Kidney (tissue), 14 donors: ENCODE measurements around the gene CETP. TPM values are rescaled to one million over a fixed set of nuclear protein-coding genes. Genes with fewer than 3 reads are reported as not detected.

Source experiments
- DNase-seq, 5 donors: peaks; one replicate each; pipeline ENCODE4 v3.0.0-alpha.2; 2013 to 2020
- FAIRE-seq: peaks from 2 replicates; lab custom pipeline; 2012; peaks lifted over from hg19 to GRCh38; lab: Jason Lieb, UNC
- H3K27ac ChIP-seq, 2 donors: one replicate each; pipeline ENCODE4 v1.7.0; 2013; ENCODE audit warnings: low read depth in 2 of 2, low read length in 2 of 2, inconsistent platforms in 1 of 2
- H3K27me3 ChIP-seq: one replicate; pipeline ENCODE4 v1.7.1; 2013; ENCODE audit warnings: low read length, inconsistent platforms; ENCODE audit not compliant: control insufficient read depth, insufficient read depth
- H3K36me3 ChIP-seq, 3 donors: one replicate each; pipeline versions ENCODE4 v1.7.0 to v1.7.1; 2013; ENCODE audit warnings: low read length in 3 of 3, control low read depth in 1 of 3, inconsistent platforms in 1 of 3; ENCODE audit not compliant: insufficient read depth in 3 of 3, control insufficient read depth in 2 of 3
- H3K4me1 ChIP-seq, 3 donors: one replicate each; pipeline versions ENCODE4 v1.7.0 to v1.7.1; 2013; ENCODE audit warnings: low read length in 3 of 3, inconsistent platforms in 1 of 3, low read depth in 1 of 3; ENCODE audit not compliant: control insufficient read depth in 2 of 3, insufficient read depth in 2 of 3
- H3K4me3 ChIP-seq, 3 donors: one replicate each; pipeline versions ENCODE4 v1.7.0 to v1.8.1; 2013; ENCODE audit warnings: low read length in 3 of 3, control low read depth in 1 of 3, inconsistent platforms in 1 of 3
- H3K9ac ChIP-seq, 3 donors: one replicate each; pipeline versions ENCODE4 v1.7.0 to v1.7.1; 2013; ENCODE audit warnings: low read length in 3 of 3, control low read depth in 1 of 3, inconsistent platforms in 1 of 3
- H3K9me3 ChIP-seq, 3 donors: one replicate each; pipeline versions ENCODE4 v1.7.0 to v1.7.1; 2013; ENCODE audit warnings: low read length in 3 of 3, control low read depth in 1 of 3, inconsistent platforms in 1 of 3; ENCODE audit not compliant: control insufficient read depth in 2 of 3, insufficient read depth in 1 of 3
- CTCF ChIP-seq: IDR thresholded peaks from 3 replicates; pipeline ENCODE4 v1.5.1; 2012; ENCODE audit warnings: mild to moderate bottlenecking, moderate library complexity, borderline replicate concordance; ENCODE audit not compliant: insufficient read depth; ENCODE audit errors: extremely low read depth
- intact Hi-C: fragments of 100-400 bp; cut with DNase I; formaldehyde crosslinking; loops from one replicate; pipeline ENCODE4 v1.11.1; 2022
- polyA plus RNA-seq: library from polyadenylated mRNA; stranded (reverse); fragments of 350-450 nt; fragmentation: Illumina TruSeq; extraction: RNeasy Lipid Tissue Mini Kit (QIAGEN cat#74804); gene quantifications from one replicate; pipeline ENCODE4 v1.2.3, GENCODE V29; 2014; ENCODE audit warnings: low read depth, low replicate concordance; ENCODE audit not compliant: insufficient read depth
- total RNA-seq: library from RNA; stranded (reverse); fragmentation: NEBNext Ultra II Directional; extraction: Animal tissue kit (Norgen Biotek cat#: 25700); gene quantifications from one replicate; pipeline ENCODE4 v1.2.1, GENCODE V29; 2021
- donor health status: control.
- donor health status: control.
- donor health status: control.
- donor health status: control.
- donor health status: control.
- donor health status: DM: yes; HTN: yes; CAD: no.
- donor health status: Normal renal cell carcinoma (clear cell type).

CETP gene
- total and polyA plus RNA-seq, 2 donors from 2014 or later = 1.3 to 2.1 TPM

- H3K4me1 ChIP-seq = peaks cover 0 to 3% (median 0%) of the 10 kb centered on the region in 3 donors
- no peaks in the 10 kb centered on the region for H3K9me3 ChIP-seq
- H3K36me3 ChIP-seq = no peaks in the 10 kb centered on the region
- no peak overlapping the region for H3K9ac ChIP-seq
- DNase-seq = no peak
- FAIRE-seq = no peak
- TF ChIP-seq CTCF = no peak
- H3K27ac ChIP-seq = no peak overlapping the region
- H3K27me3 ChIP-seq = no peaks in the 10 kb centered on the region
- intact Hi-C loops = loop anchor here (10.0 kb wide), 1 partner anchor 70 kb away; no protein-coding TSS in a partner anchor
- no peak overlapping the region for H3K4me3 ChIP-seq
Measured at GRCh38 chr16:56974549-56975300, 13.0 kb downstream of the CETP start.

- H3K9me3 ChIP-seq = no peaks in the 10 kb centered on the region
- no peak overlapping the region for H3K9ac ChIP-seq
- H3K27ac ChIP-seq = no peak overlapping the region
- TF ChIP-seq CTCF = no peak
- no peak for FAIRE-seq
- no peak overlapping the region for H3K4me3 ChIP-seq
- H3K4me1 ChIP-seq = peaks cover 0 to 3% (median 0%) of the 10 kb centered on the region in 3 donors
- intact Hi-C loops = loop anchor here (10.0 kb wide), 1 partner anchor 69 kb away; no protein-coding TSS in a partner anchor
- no peaks in the 10 kb centered on the region for H3K36me3 ChIP-seq
- no peak for DNase-seq
- H3K27me3 ChIP-seq = no peaks in the 10 kb centered on the region
Measured at GRCh38 chr16:56975714-56976113, 14.0 kb downstream of the CETP start.

GRCh38 chr16:56977216-56977615 lies 15.5 kb downstream of the CETP start:
- DNase-seq = no peak
- Histone ChIP-seq H3K27ac (no peak overlapping the region), H3K27me3 (no peaks in the 10 kb centered on the region), H3K9ac (no peak overlapping the region), H3K4me1 (no peaks in the 10 kb centered on the region), H3K9me3 (no peaks in the 10 kb centered on the region), H3K36me3 (no peaks in the 10 kb centered on the region), H3K4me3 (no peak overlapping the region)
- no peak for TF ChIP-seq CTCF
- intact Hi-C loops = loop anchor here (10.0 kb wide), 1 partner anchor 68 kb away; no protein-coding TSS in a partner anchor
- FAIRE-seq = no peak
